NB4 (cell line): ENCODE data around the gene KLHL3.

ENCODE experiments used
- DNase-seq: peaks from one replicate; pipeline ENCODE4 v3.0.0; 2010; ENCODE audit warnings: low read depth
- H3K4me3 ChIP-seq: one replicate; pipeline ENCODE4 v1.5.1; 2011; ENCODE audit warnings: mild to moderate bottlenecking, low read depth, low read length, moderate library complexity
- CTCF ChIP-seq: IDR thresholded peaks from one replicate; pipeline ENCODE4 v1.5.1; 2012; ENCODE audit warnings: low read depth, low read length
- MAX ChIP-seq: IDR thresholded peaks from 2 replicates; pipeline ENCODE4 v1.6.1; 2011; ENCODE audit warnings: low read depth, low read length
- MYC ChIP-seq: IDR thresholded peaks from 2 replicates; pipeline ENCODE4 v1.6.1; 2011; ENCODE audit warnings: low read depth, low read length
- POLR2A ChIP-seq: IDR thresholded peaks from 2 replicates; pipeline ENCODE4 v1.6.1; 2011; ENCODE audit warnings: mild to moderate bottlenecking; ENCODE audit not compliant: insufficient read length; ENCODE audit errors: extremely low read depth

The KLHL3 gene

GRCh38 chr5:137733006-137733405 lies 2.9 kb downstream of the KLHL3 start:
- no peak for DNase-seq
- TF ChIP-seq MYC (no peak), POLR2A (no peak), CTCF (no peak), MAX (no peak)
- no peak overlapping the region for H3K4me3 ChIP-seq

GRCh38 chr5:137731176-137731575 lies 4.7 kb downstream of the KLHL3 start:
- H3K4me3 ChIP-seq: no peak overlapping the region
- TF ChIP-seq POLR2A: no peak
- no peak for TF ChIP-seq MYC
- TF ChIP-seq MAX: no peak
- TF ChIP-seq CTCF: no peak
- no peak for DNase-seq

GRCh38 chr5:137730336-137730735 lies 5.6 kb downstream of the KLHL3 start:
- H3K4me3 ChIP-seq: no peak overlapping the region
- DNase-seq: no peak
- TF ChIP-seq MYC: no peak
- TF ChIP-seq MAX: no peak
- no peak for TF ChIP-seq CTCF
- TF ChIP-seq POLR2A: no peak

- TF ChIP-seq MAX (no peak), POLR2A (no peak), CTCF (no peak), MYC (no peak)
- DNase-seq: no peak
- no peak overlapping the region for H3K4me3 ChIP-seq
Measured at GRCh38 chr5:137728048-137728447, 7.8 kb downstream of the KLHL3 start.

- no peak for TF ChIP-seq CTCF
- no peak for TF ChIP-seq MYC
- TF ChIP-seq MAX: no peak
- no peak for TF ChIP-seq POLR2A
- DNase-seq: no peak
- H3K4me3 ChIP-seq: no peak overlapping the region
Measured at GRCh38 chr5:137727623-137728022, 8.3 kb downstream of the KLHL3 start.

- no peak for DNase-seq
- H3K4me3 ChIP-seq: no peak overlapping the region
Measured at GRCh38 chr5:137724251-137724650, 11.6 kb downstream of the KLHL3 start.

More at GRCh38 chr5:137724251-137724650, 11.6 kb downstream of the KLHL3 start:
- no peak for TF ChIP-seq POLR2A
